HCT116 (cell line): ENCODE results near the gene FAM163B. TPM values are rescaled to one million over a fixed set of nuclear protein-coding genes. Genes with fewer than 3 reads are reported as not detected.

Source experiments
- total RNA-seq: library from RNA; stranded (reverse); gene quantifications from one replicate; pipeline ENCODE4 v1.2.1, GENCODE V29; 2021; ENCODE audit not compliant: unreplicated experiment
- TF ChIP-seq, protein P1 (sequence below): IDR thresholded peaks from 2 replicates; pipeline ENCODE4 v1.6.1; 2012; ENCODE audit warnings: low read depth

FAM163B gene
- total RNA-seq, 1 experiment from 2014 or later: not detected

GRCh38 chr9:133527444-133527920, 81.7 kb downstream of the FAM163B start (continued):
- TF ChIP-seq, protein P1, sequence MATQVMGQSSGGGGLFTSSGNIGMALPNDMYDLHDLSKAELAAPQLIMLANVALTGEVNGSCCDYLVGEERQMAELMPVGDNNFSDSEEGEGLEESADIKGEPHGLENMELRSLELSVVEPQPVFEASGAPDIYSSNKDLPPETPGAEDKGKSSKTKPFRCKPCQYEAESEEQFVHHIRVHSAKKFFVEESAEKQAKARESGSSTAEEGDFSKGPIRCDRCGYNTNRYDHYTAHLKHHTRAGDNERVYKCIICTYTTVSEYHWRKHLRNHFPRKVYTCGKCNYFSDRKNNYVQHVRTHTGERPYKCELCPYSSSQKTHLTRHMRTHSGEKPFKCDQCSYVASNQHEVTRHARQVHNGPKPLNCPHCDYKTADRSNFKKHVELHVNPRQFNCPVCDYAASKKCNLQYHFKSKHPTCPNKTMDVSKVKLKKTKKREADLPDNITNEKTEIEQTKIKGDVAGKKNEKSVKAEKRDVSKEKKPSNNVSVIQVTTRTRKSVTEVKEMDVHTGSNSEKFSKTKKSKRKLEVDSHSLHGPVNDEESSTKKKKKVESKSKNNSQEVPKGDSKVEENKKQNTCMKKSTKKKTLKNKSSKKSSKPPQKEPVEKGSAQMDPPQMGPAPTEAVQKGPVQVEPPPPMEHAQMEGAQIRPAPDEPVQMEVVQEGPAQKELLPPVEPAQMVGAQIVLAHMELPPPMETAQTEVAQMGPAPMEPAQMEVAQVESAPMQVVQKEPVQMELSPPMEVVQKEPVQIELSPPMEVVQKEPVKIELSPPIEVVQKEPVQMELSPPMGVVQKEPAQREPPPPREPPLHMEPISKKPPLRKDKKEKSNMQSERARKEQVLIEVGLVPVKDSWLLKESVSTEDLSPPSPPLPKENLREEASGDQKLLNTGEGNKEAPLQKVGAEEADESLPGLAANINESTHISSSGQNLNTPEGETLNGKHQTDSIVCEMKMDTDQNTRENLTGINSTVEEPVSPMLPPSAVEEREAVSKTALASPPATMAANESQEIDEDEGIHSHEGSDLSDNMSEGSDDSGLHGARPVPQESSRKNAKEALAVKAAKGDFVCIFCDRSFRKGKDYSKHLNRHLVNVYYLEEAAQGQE: no peak

Other genes with a start within 250 kb of the FAM163B start
- gene SURF4, start 233.3 kb downstream of the FAM163B start, total RNA-seq: 134 TPM
- 0.37 TPM for gene STKLD1, start 233.0 kb downstream of the FAM163B start, total RNA-seq
- gene REXO4, start 191.4 kb downstream of the FAM163B start, total RNA-seq: 24.6 TPM
- gene ADAMTS13, start 187.0 kb downstream of the FAM163B start, total RNA-seq: 9.2 TPM
- gene CACFD1, start 149.4 kb downstream of the FAM163B start, total RNA-seq: 6.9 TPM
- 10.7 TPM for gene SLC2A6, start 130.3 kb downstream of the FAM163B start, total RNA-seq
- gene MYMK, start 84.4 kb downstream of the FAM163B start, total RNA-seq: not detected
- not detected for gene ADAMTSL2, start 74.7 kb downstream of the FAM163B start, total RNA-seq
- gene DBH, start 27.0 kb upstream of the FAM163B start, total RNA-seq: not detected
- 5.6 TPM for gene SARDH, start 129.0 kb upstream of the FAM163B start, total RNA-seq